Aorta (tissue), 5 donors: ENCODE results near the gene CXorf65. TPM values are rescaled to one million over a fixed set of nuclear protein-coding genes. Genes with fewer than 3 reads are reported as not detected.

Experiments used
- ATAC-seq: fragments of 200-7000 bp; cut with Tn5 transposase; one replicate; pipeline ENCODE4 v1.9.1; 2022; ENCODE audit warnings: moderate library complexity; ENCODE audit not compliant: low FRiP score
- DNase-seq, 2 donors: peaks; one replicate each; pipeline ENCODE4 v3.0.0-alpha.2; 2020
- H3K27ac ChIP-seq, 2 donors: one replicate each; pipeline ENCODE4 v1.5.1; 2013; ENCODE audit warnings: low read length in 2 of 2, mild to moderate bottlenecking in 2 of 2, moderate library complexity in 2 of 2, control low read depth in 1 of 2, inconsistent platforms in 1 of 2, low read depth in 1 of 2
- H3K27me3 ChIP-seq, 2 donors: one replicate each; pipeline ENCODE4 v1.6.1; 2013; ENCODE audit warnings: control low read depth in 1 of 2, low read length in 1 of 2, mild to moderate bottlenecking in 1 of 2, moderate library complexity in 1 of 2; ENCODE audit not compliant: insufficient read depth in 2 of 2, control insufficient read depth in 1 of 2
- H3K36me3 ChIP-seq, 2 donors: one replicate each; pipeline ENCODE4 v1.6.1; 2013; ENCODE audit warnings: control low read depth in 1 of 2, low read length in 1 of 2, mild to moderate bottlenecking in 1 of 2; ENCODE audit not compliant: insufficient read depth in 2 of 2, control insufficient read depth in 1 of 2
- H3K4me1 ChIP-seq, 2 donors: one replicate each; pipeline ENCODE4 v1.6.1; 2013; ENCODE audit warnings: low read length in 2 of 2, control low read depth in 1 of 2, mild to moderate bottlenecking in 1 of 2, moderate library complexity in 1 of 2; ENCODE audit not compliant: insufficient read depth in 2 of 2, control insufficient read depth in 1 of 2
- H3K4me3 ChIP-seq, 2 donors: one replicate each; pipeline ENCODE4 v1.5.1; 2013; ENCODE audit warnings: low read length in 2 of 2, control low read depth in 1 of 2, mild to moderate bottlenecking in 1 of 2
- H3K9me3 ChIP-seq: one replicate; pipeline ENCODE4 v1.6.1; 2013; ENCODE audit warnings: mild to moderate bottlenecking, low read length; ENCODE audit not compliant: control insufficient read depth
- WGBS, 2 donors: extraction: QIAGEN DNeasy Blood & Tissue Kit; methylation state at CpG; one replicate each; pipeline ENCODE4 v1.1.7; 2013; 5-methylcytosine and 5-hydroxymethylcytosine counted together
- intact Hi-C, 2 donors: fragments of 100-400 bp; cut with DNase I; formaldehyde crosslinking; loops; one replicate each; pipeline versions ENCODE4 v1.14.2 to v1.15.0; 2022
- long read RNA-seq, 2 donors: library from polyadenylated mRNA; unstranded; transcript quantifications; one replicate each; pipeline ENCODE4 v2.0.0, GENCODE V29; 2020 to 2021
- polyA plus RNA-seq, 2 donors: library from polyadenylated mRNA; stranded (reverse); fragments of 200-250 nt; gene quantifications; one replicate each; pipeline ENCODE4 v1.2.3, GENCODE V29; 2013
- total RNA-seq, 2 donors: library from RNA; stranded (reverse); fragmentation: NEBNext Ultra II Directional; extraction: Animal tissue kit (Norgen Biotek cat#: 25700); gene quantifications; one replicate each; pipeline ENCODE4 v1.2.1, GENCODE V29; 2021
- donor health status: healthy with polysubstance abuse.
- donor health status: Bipolar disorder and iron deficiency.
- donor health status: DM: no; HTN: no; CAD: no.
- donor health status: DM: no; HTN: no; CAD: no.
- donor health status: DM: yes; HTN: yes; CAD: no.

The CXorf65 gene
- not detected for total RNA-seq
- under 1 TPM in 1 of 2 donors, not detected in 1; 0.26 TPM for polyA plus RNA-seq
- long read RNA-seq, donor 1, result 0 reads
- long read RNA-seq, donor 2, partial matches to known transcripts, result 0 of 1 reads
- long read RNA-seq, donor 2, other reads (novel, unspliced or antisense), result 0 of 1 reads

- DNase-seq, result peak in 1 of 2 donors; percentile 9
- WGBS, 2 donors, result 82 to 100% methylated on average over 1 of the region's 1 CpG
- H3K36me3 ChIP-seq, result no peaks in the 10 kb centered on the region
- H3K4me3 ChIP-seq, result no peak within 1 kb of the TSS
- intact Hi-C loops, result no loop called here
- no peaks in the 10 kb centered on the region for H3K9me3 ChIP-seq
- no peaks in the 10 kb centered on the region for H3K27me3 ChIP-seq
- H3K4me1 ChIP-seq, result no peaks in the 10 kb centered on the region
- ATAC-seq, result no peak
- no peak within 1 kb of the TSS for H3K27ac ChIP-seq
These were observed at the start of gene CXorf65 for GRCh38 chrX:71106427-71106826. Gene CXorf65, minus strand, starts transcription at chrX:71106740. Its CDS starts 184 bp downstream, at chrX:71106556.

GRCh38 chrX:71154641-71155040 lies 48.1 kb upstream of the CXorf65 start:
- ATAC-seq (no peak), DNase-seq (peak; percentile 17 to 63)
- 52 to 88% methylated on average over 3 of the region's 3 CpGs for WGBS, 2 donors
- H3K27me3 ChIP-seq, result no peaks in the 10 kb centered on the region
- H3K36me3 ChIP-seq, result no peaks in the 10 kb centered on the region
- intact Hi-C loops, result no loop called here
- H3K9me3 ChIP-seq, result no peaks in the 10 kb centered on the region
- H3K4me1 ChIP-seq, result no peaks in the 10 kb centered on the region
- H3K27ac ChIP-seq, result no peak overlapping the region
- no peak overlapping the region for H3K4me3 ChIP-seq

GRCh38 chrX:71154196-71154595 lies 47.7 kb upstream of the CXorf65 start:
- no peak overlapping the region for H3K27ac ChIP-seq
- WGBS, 2 donors, result 86 to 90% methylated on average over 7 of the region's 7 CpGs
- no peak overlapping the region for H3K4me3 ChIP-seq
- peak; percentile 36 to 40 for DNase-seq
- H3K36me3 ChIP-seq, result no peaks in the 10 kb centered on the region
- no peaks in the 10 kb centered on the region for H3K4me1 ChIP-seq
- intact Hi-C loops, result no loop called here
- H3K9me3 ChIP-seq, result no peaks in the 10 kb centered on the region
- no peak for ATAC-seq
- no peaks in the 10 kb centered on the region for H3K27me3 ChIP-seq

GRCh38 chrX:71151366-71151765 lies 44.8 kb upstream of the CXorf65 start:
- H3K27me3 ChIP-seq, result no peaks in the 10 kb centered on the region
- ATAC-seq (no peak), DNase-seq (peak in 1 of 2 donors; percentile 21)
- intact Hi-C loops, result no loop called here
- no peaks in the 10 kb centered on the region for H3K36me3 ChIP-seq
- no peaks in the 10 kb centered on the region for H3K4me1 ChIP-seq
- no peak overlapping the region for H3K4me3 ChIP-seq
- no peak overlapping the region for H3K27ac ChIP-seq
- no peaks in the 10 kb centered on the region for H3K9me3 ChIP-seq
- 66 to 72% methylated on average over 7 of the region's 7 CpGs for WGBS, 2 donors

GRCh38 chrX:71148278-71148663 lies 41.7 kb upstream of the CXorf65 start:
- no peaks in the 10 kb centered on the region for H3K27me3 ChIP-seq
- DNase-seq (no peak), ATAC-seq (no peak)
- WGBS, 2 donors, result 82 to 84% methylated on average over 8 of the region's 8 CpGs
- H3K9me3 ChIP-seq, result no peaks in the 10 kb centered on the region
- H3K27ac ChIP-seq, result no peak overlapping the region
- H3K4me3 ChIP-seq, result no peak overlapping the region
- no peaks in the 10 kb centered on the region for H3K36me3 ChIP-seq
- intact Hi-C loops, result no loop called here
- H3K4me1 ChIP-seq, result peaks cover 0 to under 1% of the 10 kb centered on the region in 2 donors

- intact Hi-C loops, result no loop called here
These were observed 41.1 kb upstream of the CXorf65 start for GRCh38 chrX:71147496-71148277.

GRCh38 chrX:71144651-71145050 lies 38.1 kb upstream of the CXorf65 start, which contains the start of gene NLGN3:
Gene NLGN3, plus strand, starts transcription at chrX:71144841. Its CDS starts 2,909 bp downstream, at chrX:71147750.
- no peaks in the 10 kb centered on the region for H3K9me3 ChIP-seq
- intact Hi-C loops, result no loop called here
- peaks cover 0 to 2% of the 10 kb centered on the region in 2 donors for H3K4me1 ChIP-seq
- DNase-seq, result no peak
- no peak for ATAC-seq
- peaks cover 0 to 6% of the 10 kb centered on the region in 2 donors for H3K36me3 ChIP-seq
- peak within 1 kb of the TSS in 1 of 2 donors; percentile 6 for H3K4me3 ChIP-seq
- H3K27me3 ChIP-seq, result no peaks in the 10 kb centered on the region
- WGBS, 2 donors, result 3 to 30% methylated on average over 28 of the region's 28 CpGs
- H3K27ac ChIP-seq, result no peak within 1 kb of the TSS

More at GRCh38 chrX:71147496-71148277, 41.1 kb upstream of the CXorf65 start:
- Histone ChIP-seq H3K9me3 (no peaks in the 10 kb centered on the region), H3K4me3 (no peak overlapping the region), H3K36me3 (no peaks in the 10 kb centered on the region), H3K27ac (no peak overlapping the region), H3K27me3 (no peaks in the 10 kb centered on the region), H3K4me1 (peaks cover 0 to 2% of the 10 kb centered on the region in 2 donors)
- no peak for DNase-seq
- WGBS, 2 donors, result 79 to 87% methylated on average over 28 of the region's 28 CpGs
- no peak for ATAC-seq

- no peak overlapping the region for H3K27ac ChIP-seq
- H3K4me3 ChIP-seq, result no peak overlapping the region
- WGBS, 2 donors, result 15 to 34% methylated on average over 6 of the region's 6 CpGs
- H3K27me3 ChIP-seq, result no peaks in the 10 kb centered on the region
- ATAC-seq, result no peak
- H3K9me3 ChIP-seq, result no peaks in the 10 kb centered on the region
- peaks cover 0 to 6% of the 10 kb centered on the region in 2 donors for H3K36me3 ChIP-seq
- peak in 1 of 2 donors; percentile 76 for DNase-seq
- H3K4me1 ChIP-seq, result peaks cover 0 to 2% of the 10 kb centered on the region in 2 donors
- intact Hi-C loops, result no loop called here
These were observed 37.0 kb upstream of the CXorf65 start for GRCh38 chrX:71143508-71143907.

- no peak for ATAC-seq
- WGBS, 2 donors, result 61 to 77% methylated on average over 6 of the region's 6 CpGs
These were observed 33.9 kb upstream of the CXorf65 start for GRCh38 chrX:71140440-71140839.

More at GRCh38 chrX:71140440-71140839, 33.9 kb upstream of the CXorf65 start:
- Histone ChIP-seq H3K4me1 (peaks cover 0 to 2% of the 10 kb centered on the region in 2 donors), H3K9me3 (no peaks in the 10 kb centered on the region), H3K27ac (no peak overlapping the region), H3K36me3 (peaks cover 0 to 19% of the 10 kb centered on the region in 2 donors), H3K27me3 (no peaks in the 10 kb centered on the region), H3K4me3 (no peak overlapping the region)
- no peak for DNase-seq
- intact Hi-C loops, result no loop called here
